ENCODE measurements around the gene TGOLN2. TPM values are rescaled to one million over a fixed set of nuclear protein-coding genes. Genes with fewer than 3 reads are reported as not detected.

TGOLN2 gene
- total and polyA plus RNA-seq, 2 donors (not counting 3 experiments of a cell fraction or from before 2014, with no cell fraction given), result 112 to 140 TPM

- Histone ChIP-seq H2AFZ (ENCODE audit: low read depth, low read length) (no peak overlapping the region), H3K4me1 (ENCODE audit: control insufficient read depth, extremely low read depth, insufficient read depth, low read length) (no peaks in the 10 kb centered on the region), H3K79me2 (ENCODE audit: control insufficient read depth, insufficient read depth, low read length) (no peaks in the 10 kb centered on the region), H3K4me2 (ENCODE audit: insufficient read depth, low read length) (no peak overlapping the region), H3K9ac (replicated peaks; ENCODE audit: extremely low read depth, insufficient read depth, low read length) (no peak overlapping the region), H4K20me1 (replicated peaks; ENCODE audit: control insufficient read depth, extremely low read depth, insufficient read depth, low read length) (no peaks in the 10 kb centered on the region), H3K9me1 (replicated peaks; ENCODE audit: control insufficient read depth, extremely low read depth, insufficient read depth, low read length) (no peaks in the 10 kb centered on the region), H3K36me3 (ENCODE audit: control insufficient read depth in 2 of 2, extremely low read depth in 1 of 2, insufficient read depth in 2 of 2, low read length in 2 of 2) (peaks cover 0 to 1% of the 10 kb centered on the region in 2 experiments), H3K4me3 (replicated peaks in 1 of 3; ENCODE audit: insufficient read depth in 1 of 3, low read depth in 1 of 3, low read length in 3 of 3) (no peak overlapping the region), H3K9me3 (replicated peaks; ENCODE audit: control insufficient read depth, insufficient read depth, low read length) (no peaks in the 10 kb centered on the region), H3K27ac (ENCODE audit: insufficient read depth, low read depth, low read length) (no peak overlapping the region), H3K27me3 (ENCODE audit: control insufficient read depth in 2 of 2, insufficient read depth in 2 of 2, low read length in 2 of 2) (no peaks in the 10 kb centered on the region)
- TF ChIP-seq FOS (IDR thresholded peaks at IDR 0.05; ENCODE audit: borderline replicate concordance, insufficient read depth, low read length), result peak; percentile 28
- TF ChIP-seq EZH2 (IDR thresholded peaks at IDR 0.05; ENCODE audit: borderline replicate concordance, low read depth, low read length, severe bottlenecking), result no peak
- no TSS peak for BruUV-seq (replicated peaks)
- FAIRE-seq, result no peak
- dilution Hi-C loops (cut with MboI; ENCODE audit: extremely low pct_ligation_motif_present, low sequenced_read_pairs), result no loop called here
- POLR2A ChIA-PET, result no interaction called here
- CTCF ChIA-PET, result interaction anchor here (1.2 to 10.3 kb wide), 6 partner anchors 10 to 221 kb away, joined by 3 to 150 read pairs (median 10); partner anchors contain the start of gene TCF7L1
- intact Hi-C loops (cut with micrococcal nuclease), result no loop called here
- no peak for DNase-seq (ENCODE audit: low read depth, low spot score)
Measured at GRCh38 chr2:85288244-85288725, 39.5 kb downstream of the TGOLN2 start.

GRCh38 chr2:85287721-85288120 lies 40.1 kb downstream of the TGOLN2 start:
- dilution Hi-C loops (cut with MboI; ENCODE audit: extremely low pct_ligation_motif_present, low sequenced_read_pairs), result no loop called here
- intact Hi-C loops (cut with micrococcal nuclease), result no loop called here
- Histone ChIP-seq H3K79me2 (ENCODE audit: control insufficient read depth, insufficient read depth, low read length) (no peaks in the 10 kb centered on the region), H3K4me3 (replicated peaks in 1 of 3; ENCODE audit: insufficient read depth in 1 of 3, low read depth in 1 of 3, low read length in 3 of 3) (no peak overlapping the region), H3K9me1 (replicated peaks; ENCODE audit: control insufficient read depth, extremely low read depth, insufficient read depth, low read length) (no peaks in the 10 kb centered on the region), H3K4me1 (ENCODE audit: control insufficient read depth, extremely low read depth, insufficient read depth, low read length) (no peaks in the 10 kb centered on the region), H3K9me3 (replicated peaks; ENCODE audit: control insufficient read depth, insufficient read depth, low read length) (no peaks in the 10 kb centered on the region), H2AFZ (ENCODE audit: low read depth, low read length) (no peak overlapping the region), H3K36me3 (ENCODE audit: control insufficient read depth in 2 of 2, extremely low read depth in 1 of 2, insufficient read depth in 2 of 2, low read length in 2 of 2) (peaks cover 0 to 1% of the 10 kb centered on the region in 2 experiments), H3K27ac (ENCODE audit: insufficient read depth, low read depth, low read length) (no peak overlapping the region), H3K9ac (replicated peaks; ENCODE audit: extremely low read depth, insufficient read depth, low read length) (no peak overlapping the region), H3K27me3 (ENCODE audit: control insufficient read depth in 2 of 2, insufficient read depth in 2 of 2, low read length in 2 of 2) (no peaks in the 10 kb centered on the region), H3K4me2 (ENCODE audit: insufficient read depth, low read length) (no peak overlapping the region), H4K20me1 (replicated peaks; ENCODE audit: control insufficient read depth, extremely low read depth, insufficient read depth, low read length) (no peaks in the 10 kb centered on the region)
- CTCF ChIA-PET, result interaction anchor here (1.1 to 10.3 kb wide), 8 partner anchors 10 to 221 kb away, joined by 3 to 150 read pairs (median 6); partner anchors contain the start of gene TCF7L1
- no TSS peak for BruUV-seq (replicated peaks)
- FAIRE-seq (no peak), DNase-seq (ENCODE audit: low read depth, low spot score) (no peak)
- no peak for TF ChIP-seq POLR2A (IDR thresholded peaks at IDR 0.05; ENCODE audit: low read depth, low read length)
- TF ChIP-seq MAX (IDR thresholded peaks at IDR 0.05; ENCODE audit: insufficient read depth, insufficient read length), result no peak
- no peak for TF ChIP-seq FOS (IDR thresholded peaks at IDR 0.05; ENCODE audit: borderline replicate concordance, insufficient read depth, low read length)
- TF ChIP-seq MYC (IDR thresholded peaks at IDR 0.05; ENCODE audit: low read depth, low read length), result no peak
- TF ChIP-seq EZH2 (IDR thresholded peaks at IDR 0.05; ENCODE audit: borderline replicate concordance, low read depth, low read length, severe bottlenecking), result no peak
- no peak for TF ChIP-seq GATA2 (IDR thresholded peaks at IDR 0.05; ENCODE audit: insufficient read depth, insufficient read length, low read depth, low read length)
- no peak for TF ChIP-seq CTCF (IDR thresholded peaks at IDR 0.05; ENCODE audit: extremely low read depth in 1 of 2, insufficient read depth in 1 of 2, low read depth in 1 of 2, low read length in 2 of 2)
- TF ChIP-seq POLR2AphosphoS5 (IDR thresholded peaks at IDR 0.05; ENCODE audit: insufficient read depth, low read depth, low read length), result no peak
- no peak for TF ChIP-seq JUN (IDR thresholded peaks at IDR 0.05; ENCODE audit: borderline replicate concordance, insufficient read depth, insufficient read length, low read depth)
- POLR2A ChIA-PET, result no interaction called here

All from endothelial cell of umbilical vein (primary cell).